Measurements from ENCODE around the gene JCAD.

Gene JCAD

GRCh38 chr10:30074933-30075332 lies 15.5 kb upstream of the JCAD start:
- Histone ChIP-seq H2AFZ (ENCODE audit: low read length) (no peak overlapping the region), H3F3A (ENCODE audit: low read depth) (no peaks in the 10 kb centered on the region), H3K79me2 (ENCODE audit: insufficient read depth, low read length) (no peaks in the 10 kb centered on the region), H3K36me3 (ENCODE audit: insufficient read depth, low read length) (no peaks in the 10 kb centered on the region), H3K4me3 (ENCODE audit: low read length, poor library complexity, severe bottlenecking) (no peak overlapping the region), H3K9ac (ENCODE audit: low read depth, low read length, poor library complexity, severe bottlenecking) (no peak overlapping the region), H3K9me3 (ENCODE audit: insufficient read depth, low read depth, low read length) (no peaks in the 10 kb centered on the region), H3K4me1 (ENCODE audit: insufficient read depth, low read length, poor library complexity, severe bottlenecking) (peaks cover 11% of the 10 kb centered on the region), H3K4me2 (ENCODE audit: low read depth, low read length, poor library complexity, severe bottlenecking) (no peak overlapping the region), H3K27me3 (ENCODE audit: insufficient read depth, low read length, poor library complexity, severe bottlenecking) (no peaks in the 10 kb centered on the region), H4K20me1 (ENCODE audit: insufficient read depth, low read length, poor library complexity, severe bottlenecking) (no peaks in the 10 kb centered on the region), H3K9me2 (replicated peaks; ENCODE audit: low read depth, low read length) (no peaks in the 10 kb centered on the region)
- TF ChIP-seq EZH2phosphoT487 (IDR thresholded peaks at IDR 0.05; ENCODE audit: borderline replicate concordance) (no peak), CTCF (conservative IDR thresholded peaks at IDR 0.05; ENCODE audit: low read length) (no peak)

- H3K27me3 ChIP-seq (ENCODE audit: insufficient read depth, low read length, poor library complexity, severe bottlenecking) = no peaks in the 10 kb centered on the region
- no peaks in the 10 kb centered on the region for H3K79me2 ChIP-seq (ENCODE audit: insufficient read depth, low read length)
- TF ChIP-seq EZH2phosphoT487 (IDR thresholded peaks at IDR 0.05; ENCODE audit: borderline replicate concordance) (no peak), CTCF (conservative IDR thresholded peaks at IDR 0.05; ENCODE audit: low read length) (no peak)
- H3K9me3 ChIP-seq (ENCODE audit: insufficient read depth, low read depth, low read length) = no peaks in the 10 kb centered on the region
- H3K4me1 ChIP-seq (ENCODE audit: insufficient read depth, low read length, poor library complexity, severe bottlenecking) = peaks cover 11% of the 10 kb centered on the region
- no peak overlapping the region for H2AFZ ChIP-seq (ENCODE audit: low read length)
- H3K36me3 ChIP-seq (ENCODE audit: insufficient read depth, low read length) = no peaks in the 10 kb centered on the region
- H3K4me2 ChIP-seq (ENCODE audit: low read depth, low read length, poor library complexity, severe bottlenecking) = no peak overlapping the region
- H3K4me3 ChIP-seq (ENCODE audit: low read length, poor library complexity, severe bottlenecking) = no peak overlapping the region
- no peaks in the 10 kb centered on the region for H4K20me1 ChIP-seq (ENCODE audit: insufficient read depth, low read length, poor library complexity, severe bottlenecking)
- H3K9ac ChIP-seq (ENCODE audit: low read depth, low read length, poor library complexity, severe bottlenecking) = no peak overlapping the region
- no peaks in the 10 kb centered on the region for H3F3A ChIP-seq (ENCODE audit: low read depth)
- H3K9me2 ChIP-seq (replicated peaks; ENCODE audit: low read depth, low read length) = no peaks in the 10 kb centered on the region
Measured at GRCh38 chr10:30074090-30074489, 14.7 kb upstream of the JCAD start.

GRCh38 chr10:30073767-30074060 lies 14.3 kb upstream of the JCAD start:
- TF ChIP-seq EZH2phosphoT487 (IDR thresholded peaks at IDR 0.05; ENCODE audit: borderline replicate concordance) (no peak), CTCF (conservative IDR thresholded peaks at IDR 0.05; ENCODE audit: low read length) (no peak)
- Histone ChIP-seq H3F3A (ENCODE audit: low read depth) (no peaks in the 10 kb centered on the region), H3K27me3 (ENCODE audit: insufficient read depth, low read length, poor library complexity, severe bottlenecking) (no peaks in the 10 kb centered on the region)

More at GRCh38 chr10:30073767-30074060, 14.3 kb upstream of the JCAD start:
- H3K4me1 ChIP-seq (ENCODE audit: insufficient read depth, low read length, poor library complexity, severe bottlenecking) = peaks cover 11% of the 10 kb centered on the region
- H3K4me3 ChIP-seq (ENCODE audit: low read length, poor library complexity, severe bottlenecking) = no peak overlapping the region
- H3K79me2 ChIP-seq (ENCODE audit: insufficient read depth, low read length) = no peaks in the 10 kb centered on the region
- no peak overlapping the region for H3K4me2 ChIP-seq (ENCODE audit: low read depth, low read length, poor library complexity, severe bottlenecking)
- H4K20me1 ChIP-seq (ENCODE audit: insufficient read depth, low read length, poor library complexity, severe bottlenecking) = no peaks in the 10 kb centered on the region
- no peaks in the 10 kb centered on the region for H3K9me3 ChIP-seq (ENCODE audit: insufficient read depth, low read depth, low read length)
- H3K36me3 ChIP-seq (ENCODE audit: insufficient read depth, low read length) = no peaks in the 10 kb centered on the region
- H3K9ac ChIP-seq (ENCODE audit: low read depth, low read length, poor library complexity, severe bottlenecking) = no peak overlapping the region
- no peaks in the 10 kb centered on the region for H3K9me2 ChIP-seq (replicated peaks; ENCODE audit: low read depth, low read length)
- no peak overlapping the region for H2AFZ ChIP-seq (ENCODE audit: low read length)
